HEK293T (cell line): Measurements from ENCODE around the gene ALPL.

ENCODE experiments used
- CTCF ChIA-PET: fragments of 350-600 bp; formaldehyde crosslinking; extraction: SDS; loops from one replicate; lab custom pipeline; 2021; ENCODE audit warnings: antibody characterized with exemption, inconsistent platforms; lab: Yijun Ruan, JAX
- POLR2A ChIA-PET: fragments of 350-600 bp; formaldehyde crosslinking; extraction: SDS; loops from one replicate; lab custom pipeline; 2020; ENCODE audit warnings: antibody characterized with exemption, inconsistent platforms; lab: Yijun Ruan, JAX
- DNase-seq: peaks from one replicate; pipeline ENCODE4 v3.0.0; 2012; ENCODE audit warnings: mixed read lengths; ENCODE audit errors: extremely low spot score
- ARNT ChIP-seq: fragments of 450-650 bp; IDR thresholded peaks from 2 replicates; pipeline ENCODE4 v1.6.1; 2017; ENCODE audit warnings: mild to moderate bottlenecking
- BHLHE40 ChIP-seq: fragments of 450-650 bp; IDR thresholded peaks from 2 replicates; pipeline ENCODE4 v1.6.1; 2016; ENCODE audit warnings: mild to moderate bottlenecking, moderate library complexity, borderline replicate concordance
- CTBP1 ChIP-seq: fragments of 450-650 bp; IDR thresholded peaks from 2 replicates; pipeline ENCODE4 v1.6.1; 2016; ENCODE audit warnings: borderline replicate concordance
- ELF4 ChIP-seq: fragments of 450-650 bp; IDR thresholded peaks from 2 replicates; pipeline ENCODE4 v1.6.1; 2017; ENCODE audit warnings: antibody characterized with exemption
- FOXA1 ChIP-seq: fragments of 450-650 bp; IDR thresholded peaks from 2 replicates; pipeline ENCODE4 v1.6.1; 2016; ENCODE audit warnings: mild to moderate bottlenecking
- FOXK2 ChIP-seq: fragments of 450-650 bp; IDR thresholded peaks from 2 replicates; pipeline ENCODE4 v1.6.1; 2016; ENCODE audit warnings: mild to moderate bottlenecking
- FOXM1 ChIP-seq: fragments of 450-650 bp; IDR thresholded peaks from 2 replicates; pipeline ENCODE4 v1.6.1; 2017; ENCODE audit warnings: mild to moderate bottlenecking, borderline replicate concordance
- HDGF ChIP-seq: fragments of 450-650 bp; IDR thresholded peaks from 2 replicates; pipeline ENCODE4 v1.6.1; 2017; ENCODE audit warnings: antibody characterized with exemption, borderline replicate concordance
- L3MBTL2 ChIP-seq: fragments of 450-650 bp; conservative IDR thresholded peaks from 2 replicates; pipeline ENCODE4 v1.6.1; 2016; ENCODE audit warnings: mild to moderate bottlenecking
- LEF1 ChIP-seq: fragments of 450-650 bp; IDR thresholded peaks from 2 replicates; pipeline ENCODE4 v1.6.1; 2017; ENCODE audit warnings: mild to moderate bottlenecking, borderline replicate concordance
- NFRKB ChIP-seq: fragments of 450-650 bp; IDR thresholded peaks from 2 replicates; pipeline ENCODE4 v1.6.1; 2016; ENCODE audit warnings: mild to moderate bottlenecking, moderate library complexity
- SP1 ChIP-seq: fragments of 450-650 bp; IDR thresholded peaks from 2 replicates; pipeline ENCODE4 v1.6.1; 2017
- SUZ12 ChIP-seq: fragments of 450-650 bp; IDR thresholded peaks from 2 replicates; pipeline ENCODE4 v1.6.1; 2016; ENCODE audit warnings: mild to moderate bottlenecking
- TARDBP ChIP-seq: fragments of 450-650 bp; IDR thresholded peaks from 2 replicates; pipeline ENCODE4 v1.6.1; 2016
- ZNF384 ChIP-seq: fragments of 450-650 bp; IDR thresholded peaks from 2 replicates; pipeline ENCODE4 v1.6.1; 2016
- TF ChIP-seq, protein P1 (sequence below): fragments of 450-650 bp; IDR thresholded peaks from 2 replicates; pipeline ENCODE4 v1.6.1; 2016

The ALPL gene

DNA sequence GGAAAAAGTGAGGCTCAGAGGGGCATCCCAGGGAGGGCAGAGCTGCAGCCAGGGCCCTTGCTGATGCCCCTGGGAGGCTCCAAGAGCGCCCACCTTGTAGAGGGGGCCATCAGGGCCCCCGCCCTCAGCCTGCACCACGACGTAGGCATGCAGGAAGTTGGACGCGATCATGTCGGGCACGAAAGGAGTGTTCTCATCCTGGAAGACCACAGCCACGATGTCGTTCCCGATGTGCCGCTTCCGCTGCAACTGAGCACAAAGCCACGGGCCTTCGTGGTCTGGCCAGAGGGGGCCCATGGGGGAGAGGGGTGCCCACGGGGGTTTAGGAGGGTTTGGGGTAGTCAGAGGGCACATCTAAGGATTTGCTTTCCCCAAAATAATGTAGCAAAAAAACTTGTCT lies 100.8 kb downstream of the ALPL start:
- CTCF ChIA-PET, result no interaction called here
- TF ChIP-seq FOXM1 (no peak), TARDBP (no peak), FOXK2 (no peak), ARNT (no peak), LEF1 (no peak), ELF4 (no peak), ZNF384 (no peak), BHLHE40 (no peak), CTBP1 (no peak), FOXA1 (no peak), L3MBTL2 (no peak), SUZ12 (no peak), HDGF (no peak), SP1 (no peak), NFRKB (no peak)
- TF ChIP-seq, protein P1, sequence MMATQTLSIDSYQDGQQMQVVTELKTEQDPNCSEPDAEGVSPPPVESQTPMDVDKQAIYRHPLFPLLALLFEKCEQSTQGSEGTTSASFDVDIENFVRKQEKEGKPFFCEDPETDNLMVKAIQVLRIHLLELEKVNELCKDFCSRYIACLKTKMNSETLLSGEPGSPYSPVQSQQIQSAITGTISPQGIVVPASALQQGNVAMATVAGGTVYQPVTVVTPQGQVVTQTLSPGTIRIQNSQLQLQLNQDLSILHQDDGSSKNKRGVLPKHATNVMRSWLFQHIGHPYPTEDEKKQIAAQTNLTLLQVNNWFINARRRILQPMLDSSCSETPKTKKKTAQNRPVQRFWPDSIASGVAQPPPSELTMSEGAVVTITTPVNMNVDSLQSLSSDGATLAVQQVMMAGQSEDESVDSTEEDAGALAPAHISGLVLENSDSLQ, result no peak
- POLR2A ChIA-PET, result interaction anchor here (1.2 kb wide), 1 partner anchor 11 kb away, joined by 5 read pairs; no protein-coding TSS in a partner anchor
- DNase-seq, result no peak

DNA sequence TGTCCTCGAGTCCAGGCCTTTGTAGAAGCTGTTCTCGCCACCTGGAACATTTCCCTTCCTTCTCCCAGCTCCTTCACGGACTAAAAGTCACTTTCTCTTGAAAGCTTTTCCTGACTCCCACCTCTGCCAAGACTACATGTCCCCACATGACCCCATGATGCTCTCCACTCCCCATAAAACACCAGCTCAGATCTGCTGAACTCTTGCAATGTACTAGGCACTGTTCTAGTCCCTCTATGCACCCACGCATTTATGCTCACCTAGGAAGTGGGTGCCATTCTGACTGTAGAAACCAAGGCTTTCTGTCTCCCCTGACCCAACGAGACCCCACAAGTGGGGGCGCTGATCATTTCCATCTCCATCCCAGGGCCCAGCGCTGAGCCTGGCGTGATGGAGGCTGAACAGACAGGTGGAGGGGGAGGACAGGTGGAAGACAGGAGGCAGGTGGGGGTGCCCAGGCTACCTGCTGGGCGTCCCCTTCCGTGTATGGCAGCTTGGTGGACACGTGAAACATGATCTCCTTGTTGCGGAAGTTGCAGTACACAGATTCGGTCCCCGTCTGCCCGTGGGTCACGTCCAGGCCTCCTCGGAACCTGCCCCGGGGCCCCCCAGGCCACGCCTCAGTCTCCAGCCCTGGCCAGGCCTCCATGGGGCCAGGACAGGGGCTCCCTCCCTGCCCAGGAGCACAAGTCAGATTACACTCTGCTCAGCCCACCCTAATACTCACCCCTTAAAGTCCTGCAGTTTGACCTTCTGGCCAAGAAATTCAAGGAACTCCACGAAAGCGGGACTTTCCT lies 102.0 kb downstream of the ALPL start:
- no peak for DNase-seq
- CTCF ChIA-PET, result interaction anchor here (0.8 to 0.9 kb wide), 2 partner anchors 9 to 393 kb away, joined by 3 to 4 read pairs; no protein-coding TSS in a partner anchor
- POLR2A ChIA-PET, result interaction anchor here (1.1 to 1.2 kb wide), 2 partner anchors 10 to 14 kb away, joined by 3 to 5 read pairs; no protein-coding TSS in a partner anchor
- TF ChIP-seq SUZ12, result no peak
- no peak for TF ChIP-seq L3MBTL2
- no peak for TF ChIP-seq SP1
- no peak for TF ChIP-seq FOXA1
- no peak for TF ChIP-seq BHLHE40
- TF ChIP-seq LEF1, result no peak
- no peak for TF ChIP-seq ELF4
- no peak for TF ChIP-seq TARDBP
- TF ChIP-seq, protein P1, result no peak
- TF ChIP-seq ZNF384, result no peak

DNA sequence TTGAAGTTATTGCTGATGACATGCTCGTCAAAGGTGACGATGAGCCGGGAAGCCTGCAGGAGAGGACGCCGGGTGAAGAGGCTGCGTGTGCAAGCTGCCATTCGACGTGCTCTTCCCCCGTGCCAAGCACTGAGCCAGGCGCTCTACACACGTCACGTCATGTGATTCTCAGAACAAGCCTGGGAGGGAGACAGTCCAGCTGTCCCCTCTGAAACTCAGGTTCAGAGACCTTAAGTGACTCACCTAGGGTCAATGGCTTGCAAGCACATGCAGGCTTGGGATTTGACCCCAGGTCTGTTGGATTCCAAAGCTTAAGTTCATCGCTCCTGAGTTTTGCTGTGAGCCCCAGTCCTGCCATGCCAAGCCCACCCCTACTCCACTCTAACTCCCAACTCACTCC lies 102.8 kb downstream of the ALPL start:
- no peak for TF ChIP-seq TARDBP
- TF ChIP-seq, protein P1, result no peak
- TF ChIP-seq NFRKB, result no peak
- no peak for TF ChIP-seq CTBP1
- TF ChIP-seq FOXA1, result no peak
- TF ChIP-seq ARNT, result no peak
- no peak for TF ChIP-seq LEF1
- no peak for TF ChIP-seq ZNF384
- no peak for TF ChIP-seq L3MBTL2
- no peak for TF ChIP-seq SP1
- no peak for TF ChIP-seq ELF4
- no peak for TF ChIP-seq FOXK2
- TF ChIP-seq BHLHE40, result no peak
- no peak for TF ChIP-seq HDGF
- no peak for TF ChIP-seq FOXM1
- no peak for TF ChIP-seq SUZ12
- no peak for DNase-seq
- CTCF ChIA-PET, result no interaction called here
- POLR2A ChIA-PET, result no interaction called here

DNA sequence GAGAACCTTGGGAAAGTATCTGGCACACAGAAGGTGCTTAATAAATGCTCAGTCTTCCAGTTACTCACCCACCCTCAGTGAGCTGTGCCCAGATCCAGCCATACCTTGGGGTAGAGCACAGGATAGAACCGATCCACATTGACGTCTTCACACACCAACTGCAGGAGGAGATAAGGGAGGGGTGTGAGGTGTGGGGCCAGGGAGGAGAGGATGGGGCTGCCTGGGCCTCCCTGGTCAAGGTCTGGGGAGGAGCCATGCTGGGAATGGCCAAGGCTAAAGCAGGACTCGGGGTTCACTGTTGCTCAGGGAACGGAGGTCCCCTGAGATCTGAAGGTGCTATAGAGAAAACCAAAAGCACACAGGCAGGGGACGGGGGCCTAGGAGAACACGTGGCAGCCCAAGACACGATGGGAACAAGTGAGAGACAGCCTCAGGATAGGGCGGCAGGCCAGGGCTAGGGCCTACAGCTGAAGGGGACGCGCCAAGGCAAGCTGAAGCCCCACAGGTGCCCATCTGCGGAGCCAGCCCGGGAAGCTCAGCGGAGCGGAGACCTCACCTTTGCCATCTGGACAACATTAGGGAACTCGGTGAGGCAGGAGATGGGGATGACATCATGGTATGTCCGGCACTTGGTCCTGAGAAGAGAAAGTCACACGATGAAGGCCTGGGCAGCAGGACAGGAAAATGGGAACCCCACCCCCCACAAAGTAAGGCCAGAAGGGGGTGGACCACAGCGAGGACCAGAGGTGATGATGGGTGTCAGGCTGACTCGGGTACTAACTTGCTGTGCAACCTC lies 104.0 kb downstream of the ALPL start:
- ChIA-PET POLR2A (no interaction called here), CTCF (no interaction called here)
- DNase-seq, result no peak
- TF ChIP-seq L3MBTL2, result no peak
- no peak for TF ChIP-seq LEF1
- TF ChIP-seq FOXM1, result no peak
- no peak for TF ChIP-seq NFRKB
- no peak for TF ChIP-seq BHLHE40
- TF ChIP-seq, protein P1, result no peak
- no peak for TF ChIP-seq ZNF384
- TF ChIP-seq HDGF, result no peak
- no peak for TF ChIP-seq FOXA1
- no peak for TF ChIP-seq SP1
- no peak for TF ChIP-seq ARNT
- no peak for TF ChIP-seq FOXK2
- TF ChIP-seq TARDBP, result no peak
- TF ChIP-seq SUZ12, result no peak
- TF ChIP-seq CTBP1, result no peak
- TF ChIP-seq ELF4, result no peak
